Urinary bladder (tissue), 4 donors: ENCODE results near the gene IL17A. TPM values are rescaled to one million over a fixed set of nuclear protein-coding genes. Genes with fewer than 3 reads are reported as not detected.
"Not testable (repeated sequence)": the region's sequence is repeated elsewhere in the genome, so short reads cannot be mapped to it uniquely, and the experiment has no call there.

Experiments
- DNase-seq: peaks from one replicate; pipeline ENCODE4 v3.0.0-alpha.2; 2015; ENCODE audit errors: extremely low spot score
- H3K27ac ChIP-seq: one replicate; pipeline ENCODE4 v1.5.1; 2013; ENCODE audit warnings: low read depth, mild to moderate bottlenecking, moderate library complexity
- H3K36me3 ChIP-seq: one replicate; pipeline ENCODE4 v1.6.1; 2013; ENCODE audit warnings: mild to moderate bottlenecking, moderate library complexity; ENCODE audit not compliant: insufficient read depth
- H3K4me1 ChIP-seq: one replicate; pipeline ENCODE4 v1.6.1; 2013; ENCODE audit warnings: mild to moderate bottlenecking, moderate library complexity; ENCODE audit not compliant: insufficient read depth
- H3K4me3 ChIP-seq: one replicate; pipeline ENCODE4 v1.5.1; 2013; ENCODE audit warnings: low read depth, low read length
- WGBS: extraction: QIAGEN DNeasy Blood & Tissue Kit; methylation state at CpG from one replicate; pipeline ENCODE4 v1.1.7; 2013; 5-methylcytosine and 5-hydroxymethylcytosine counted together
- polyA plus RNA-seq: library from polyadenylated mRNA; stranded (reverse); fragments of 200-250 nt; gene quantifications from one replicate; pipeline ENCODE4 v1.2.3, GENCODE V29; 2013
- total RNA-seq: library from RNA; depleted of rRNA; stranded (reverse); fragments of >200 nt; gene quantifications from one replicate; pipeline ENCODE4 v1.2.3, GENCODE V29; 2014
- donor health status: healthy with polysubstance abuse.
- donor health status: healthy.

IL17A gene
- total and polyA plus RNA-seq, 2 donors: not detected

GRCh38 chr6:52154381-52154780, 31.8 kb upstream of the IL17A start:
- DNase-seq: no peak
- Histone ChIP-seq H3K4me1 (no peaks in the 10 kb centered on the region), H3K4me3 (no peak overlapping the region), H3K36me3 (no peaks in the 10 kb centered on the region), H3K27ac (no peak overlapping the region)
- WGBS: 70% methylated on average over 3 of the region's 3 CpGs

- H3K4me3 ChIP-seq: no peak overlapping the region
- no peak for DNase-seq
- WGBS: 65% methylated on average over 7 of the region's 7 CpGs
- no peaks in the 10 kb centered on the region for H3K4me1 ChIP-seq
- H3K36me3 ChIP-seq: no peaks in the 10 kb centered on the region
- no peak overlapping the region for H3K27ac ChIP-seq
These were observed 30.2 kb upstream of the IL17A start for GRCh38 chr6:52155791-52156576.

- Histone ChIP-seq H3K4me1 (no peaks in the 10 kb centered on the region), H3K36me3 (no peaks in the 10 kb centered on the region), H3K4me3 (no peak overlapping the region), H3K27ac (no peak overlapping the region)
- WGBS: 68% methylated on average over 7 of the region's 7 CpGs
- no peak for DNase-seq
These were observed 28.8 kb upstream of the IL17A start for GRCh38 chr6:52157301-52157941.

GRCh38 chr6:52160472-52161104, 25.6 kb upstream of the IL17A start:
- Histone ChIP-seq H3K27ac (no peak overlapping the region), H3K4me1 (no peaks in the 10 kb centered on the region), H3K4me3 (no peak overlapping the region), H3K36me3 (no peaks in the 10 kb centered on the region)
- 73% methylated on average over 4 of the region's 4 CpGs for WGBS
- no peak for DNase-seq

- Histone ChIP-seq H3K4me3 (no peak overlapping the region), H3K4me1 (no peaks in the 10 kb centered on the region), H3K27ac (no peak overlapping the region), H3K36me3 (no peaks in the 10 kb centered on the region)
- WGBS: 81% methylated on average over 3 of the region's 3 CpGs
- no peak for DNase-seq
These were observed 24.3 kb upstream of the IL17A start for GRCh38 chr6:52161689-52162438.

GRCh38 chr6:52162940-52163908, 23.0 kb upstream of the IL17A start:
- Histone ChIP-seq H3K36me3 (no peaks in the 10 kb centered on the region), H3K27ac (no peak overlapping the region)
- 65% methylated on average over 4 of the region's 4 CpGs for WGBS

GRCh38 chr6:52164319-52165094, 21.7 kb upstream of the IL17A start:
- DNase-seq: no peak
- Histone ChIP-seq H3K4me1 (no peaks in the 10 kb centered on the region), H3K36me3 (no peaks in the 10 kb centered on the region), H3K27ac (no peak overlapping the region), H3K4me3 (no peak overlapping the region)
- 65% methylated on average over 3 of the region's 3 CpGs for WGBS

More at GRCh38 chr6:52162940-52163908, 23.0 kb upstream of the IL17A start:
- Histone ChIP-seq H3K4me3 (no peak overlapping the region), H3K4me1 (no peaks in the 10 kb centered on the region)
- DNase-seq: no peak

- H3K4me3 ChIP-seq: no peak overlapping the region
- no peaks in the 10 kb centered on the region for H3K4me1 ChIP-seq
- 97% methylated on average over 1 of the region's 1 CpG for WGBS
- H3K27ac ChIP-seq: no peak overlapping the region
- no peak for DNase-seq
- no peaks in the 10 kb centered on the region for H3K36me3 ChIP-seq
These were observed 18.9 kb upstream of the IL17A start for GRCh38 chr6:52167267-52167666.

GRCh38 chr6:52168351-52168750, 17.8 kb upstream of the IL17A start:
- 32% methylated on average over 3 of the region's 3 CpGs for WGBS
- not testable (repeated sequence) for H3K27ac ChIP-seq, H3K4me3 ChIP-seq, DNase-seq, H3K36me3 ChIP-seq, H3K4me1 ChIP-seq

- WGBS: 95% methylated on average over 3 of the region's 3 CpGs
- H3K36me3 ChIP-seq: no peaks in the 10 kb centered on the region
- no peaks in the 10 kb centered on the region for H3K4me1 ChIP-seq
- DNase-seq: no peak
- no peak overlapping the region for H3K27ac ChIP-seq
- H3K4me3 ChIP-seq: no peak overlapping the region
These were observed 12.1 kb upstream of the IL17A start for GRCh38 chr6:52174118-52174517.

GRCh38 chr6:52176550-52176949, 9.6 kb upstream of the IL17A start:
- Histone ChIP-seq H3K27ac (no peak overlapping the region), H3K36me3 (no peaks in the 10 kb centered on the region), H3K4me1 (no peaks in the 10 kb centered on the region), H3K4me3 (no peak overlapping the region)
- no peak for DNase-seq
- 62% methylated on average over 1 of the region's 1 CpG for WGBS

- H3K4me1 ChIP-seq: no peaks in the 10 kb centered on the region
- DNase-seq: no peak
- no peak overlapping the region for H3K4me3 ChIP-seq
- H3K36me3 ChIP-seq: no peaks in the 10 kb centered on the region
- no peak overlapping the region for H3K27ac ChIP-seq
These were observed 8.2 kb upstream of the IL17A start for GRCh38 chr6:52177961-52178360.
